ENCODE data around the gene TERC.

Gene TERC

GRCh38 chr3:169764882-169765612 lies at the start of gene TERC:
Gene TERC, minus strand, starts transcription at chr3:169765060.
- DNase-seq (ENCODE audit: insufficient read length, low spot score) = peak; percentile 72
- FAIRE-seq = peak; percentile 98

- DNase-seq (ENCODE audit: insufficient read length, low spot score) (peak; percentile 32), FAIRE-seq (peak; percentile 99)
Measured at GRCh38 chr3:169813757-169814517, 49.1 kb upstream of the TERC start.

DNA sequence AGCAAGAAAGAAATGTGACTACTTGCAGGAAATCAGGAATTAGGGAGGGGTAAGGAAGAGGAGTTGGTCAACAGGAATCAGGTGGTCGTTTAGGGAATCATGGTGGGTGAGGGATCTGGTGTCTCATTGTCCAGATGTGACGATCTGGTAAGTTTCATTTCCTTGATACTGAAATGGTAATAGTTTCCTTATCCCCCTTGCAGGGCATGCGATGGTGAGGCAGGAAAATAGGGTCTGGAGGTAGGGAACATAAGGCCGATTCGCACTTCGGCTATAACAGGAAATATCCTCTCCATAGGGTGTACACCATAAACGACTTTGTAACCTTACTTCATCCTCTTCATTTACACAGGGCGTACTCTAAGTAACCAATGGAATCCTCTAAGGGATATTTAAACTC lies 48.4 kb upstream of the TERC start:
- DNase-seq (ENCODE audit: insufficient read length, low spot score) (no peak), FAIRE-seq (no peak)

DNA sequence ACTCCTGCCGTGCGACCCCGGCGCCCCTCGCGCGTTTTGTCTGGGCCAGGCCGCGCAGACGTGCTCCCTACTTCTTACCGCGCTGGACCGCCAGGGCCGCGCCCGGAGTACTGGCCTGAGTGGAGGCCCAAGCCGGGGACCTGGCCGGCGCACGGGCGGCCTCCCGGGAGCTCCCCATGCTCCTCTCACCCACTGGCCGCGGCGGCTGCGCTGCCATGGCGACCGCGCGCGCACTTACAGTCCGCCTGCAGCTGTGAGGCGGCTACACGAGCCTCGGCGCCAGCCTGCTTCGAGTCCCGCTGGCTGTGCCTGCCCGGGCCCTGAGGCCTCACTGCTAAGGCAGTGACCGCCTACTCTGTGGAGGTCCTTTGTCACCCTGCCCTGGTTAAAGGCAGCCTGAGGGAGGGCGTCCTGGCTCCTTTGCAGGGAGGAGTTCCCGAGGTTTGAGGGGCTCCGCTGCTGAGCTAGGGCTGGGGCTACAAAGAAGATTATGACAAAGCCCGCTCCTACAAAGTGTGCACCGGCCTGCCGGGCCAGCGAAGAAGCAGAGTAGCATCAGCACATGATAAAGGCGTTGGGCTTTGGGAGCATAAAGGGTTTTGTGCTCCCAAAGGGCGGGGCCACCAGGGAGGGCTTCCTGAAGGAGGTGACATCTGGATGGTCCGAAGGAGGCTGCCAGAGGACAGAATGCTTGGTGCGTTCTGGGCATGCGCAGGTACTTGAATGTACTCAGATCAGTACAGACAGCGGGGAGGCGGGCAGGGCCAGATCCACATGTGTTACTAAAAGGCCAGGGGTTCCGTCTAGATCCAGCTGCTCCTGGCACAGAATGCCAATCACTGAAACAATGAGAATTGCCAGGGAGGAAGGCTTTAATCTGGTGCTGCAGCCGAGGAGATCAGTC lies 47.7 kb upstream of the TERC start, which contains the start of the genes LRRC34 and LRRIQ4:
Gene LRRC34 (minus strand): TSS at position 573 of the 904 bp plus-strand sequence. CDS start 356 bp downstream, at position 217.
Gene LRRIQ4 (plus strand): TSS at position 539 of the 904 bp plus-strand sequence. CDS start 9,052 bp downstream, outside the sequence.
- DNase-seq (ENCODE audit: insufficient read length, low spot score) = peak; percentile 47
- peak; percentile 98 for FAIRE-seq

DNA sequence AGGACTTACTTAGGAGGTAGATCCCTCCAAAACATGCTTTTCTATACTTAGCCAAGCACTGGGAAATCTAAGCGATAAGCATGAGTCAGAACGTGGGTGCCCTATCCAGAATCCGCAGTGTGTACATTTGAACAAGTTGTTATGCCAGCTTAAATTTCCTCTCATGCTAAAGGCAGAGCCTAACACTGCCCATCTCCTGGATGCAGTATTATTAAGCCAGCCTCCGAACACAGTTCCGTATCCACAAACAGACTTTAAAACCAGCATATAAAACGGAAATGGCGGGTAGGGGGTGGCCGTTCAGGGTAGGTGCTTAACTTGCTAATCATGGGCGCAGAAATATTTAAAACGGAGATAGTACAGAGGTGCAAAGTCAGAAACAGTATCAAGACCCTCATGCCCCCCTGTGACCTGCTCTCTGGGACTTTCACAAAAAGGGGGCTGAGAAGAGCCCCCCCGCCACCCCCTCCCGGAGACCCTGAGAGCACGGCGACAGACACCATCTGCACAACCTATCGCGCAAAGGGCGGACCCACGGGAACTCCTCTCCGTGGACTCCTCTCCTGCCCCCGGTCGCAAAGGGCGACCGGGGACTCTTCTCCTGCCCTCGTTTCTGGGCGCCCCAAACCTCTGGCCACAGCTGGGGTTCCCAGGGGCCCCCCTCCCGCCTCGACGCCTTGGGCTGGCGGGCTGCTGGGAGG lies 46.9 kb upstream of the TERC start:
- peak; percentile 56 for FAIRE-seq
- DNase-seq (ENCODE audit: insufficient read length, low spot score) = no peak

GRCh38 chr3:169809230-169809795 lies 44.5 kb upstream of the TERC start:
- DNase-seq (ENCODE audit: insufficient read length, low spot score) (no peak), FAIRE-seq (peak; percentile 4)

GRCh38 chr3:169804681-169805080 lies 39.8 kb upstream of the TERC start:
- no peak for FAIRE-seq

GRCh38 chr3:169792359-169792758 lies 27.5 kb upstream of the TERC start:
- DNase-seq (ENCODE audit: insufficient read length, low spot score) (no peak), FAIRE-seq (no peak)

More at GRCh38 chr3:169804681-169805080, 39.8 kb upstream of the TERC start:
- no peak for DNase-seq (ENCODE audit: insufficient read length, low spot score)

- no peak for FAIRE-seq
- no peak for DNase-seq (ENCODE audit: insufficient read length, low spot score)
Measured at GRCh38 chr3:169790687-169791429, 26.0 kb upstream of the TERC start.

- FAIRE-seq (no peak), DNase-seq (ENCODE audit: insufficient read length, low spot score) (no peak)
Measured at GRCh38 chr3:169790219-169790618, 25.4 kb upstream of the TERC start.

DNA sequence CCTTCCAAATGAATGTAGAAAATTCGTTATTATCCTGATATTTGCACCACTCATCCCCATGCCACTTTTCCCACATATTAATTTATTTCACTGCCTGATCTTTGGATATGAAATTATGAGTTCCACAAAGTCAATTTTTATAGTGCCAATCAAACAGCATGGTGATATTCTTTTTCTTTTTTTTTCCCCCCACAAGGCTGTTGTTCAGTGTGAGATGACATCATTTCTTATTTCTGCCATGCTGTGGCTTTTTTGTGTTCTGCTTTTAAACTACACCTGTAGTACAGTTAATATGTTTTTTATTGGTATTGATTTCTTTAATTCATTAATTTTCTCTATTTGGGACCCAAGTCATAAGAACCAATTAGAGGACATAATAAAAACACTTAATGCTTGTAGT lies 22.9 kb upstream of the TERC start:
- no peak for DNase-seq (ENCODE audit: insufficient read length, low spot score)

GRCh38 chr3:169787120-169787519 lies 22.3 kb upstream of the TERC start:
- FAIRE-seq = no peak

More for the DNA sequence above, 22.9 kb upstream of the TERC start:
- no peak for FAIRE-seq

GRCh38 chr3:169781209-169781855 lies 16.5 kb upstream of the TERC start:
- FAIRE-seq (peak; percentile 35), DNase-seq (ENCODE audit: insufficient read length, low spot score) (no peak)

More at GRCh38 chr3:169787120-169787519, 22.3 kb upstream of the TERC start:
- no peak for DNase-seq (ENCODE audit: insufficient read length, low spot score)

DNA sequence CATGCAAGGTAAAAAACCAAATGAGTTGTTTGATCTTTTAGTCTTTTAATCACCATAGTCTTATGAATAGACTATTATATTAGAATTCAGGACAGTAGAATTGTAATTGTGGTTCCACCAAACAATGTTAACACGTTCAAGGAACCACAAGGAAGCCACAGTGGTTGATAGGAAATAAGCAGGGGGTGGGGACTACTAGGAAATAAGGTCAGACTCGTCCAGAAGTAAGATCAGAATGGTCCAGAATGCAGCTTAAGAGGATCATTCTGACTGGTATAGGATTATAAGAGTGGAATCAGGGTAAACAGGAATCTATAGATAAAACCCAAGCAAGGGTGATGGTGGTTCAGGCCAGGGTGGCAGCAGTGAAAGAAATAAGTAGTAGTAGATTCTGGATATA lies 15.9 kb upstream of the TERC start:
- FAIRE-seq (no peak), DNase-seq (ENCODE audit: insufficient read length, low spot score) (no peak)

DNA sequence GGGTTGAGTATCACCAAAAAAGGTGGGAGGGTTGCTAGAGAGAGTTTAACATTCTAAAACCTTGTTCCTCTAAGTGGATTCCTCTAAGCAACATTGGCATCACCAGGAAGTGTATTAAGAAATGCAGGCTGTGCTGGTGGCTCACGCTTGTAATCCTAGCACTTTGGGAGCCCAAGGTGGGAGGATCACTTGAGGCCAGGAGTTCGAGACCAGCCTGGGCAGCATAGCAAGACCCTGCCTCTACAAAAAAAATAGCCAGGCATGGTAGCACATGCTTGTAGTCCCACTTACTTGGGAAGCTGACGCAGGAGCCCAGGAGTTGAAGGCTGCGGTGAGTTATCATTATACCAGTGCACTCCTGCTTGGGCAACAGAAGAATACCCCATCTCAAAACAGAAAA lies 13.0 kb upstream of the TERC start:
- DNase-seq (ENCODE audit: insufficient read length, low spot score) = no peak

GRCh38 chr3:169774186-169774585 lies 9.3 kb upstream of the TERC start:
- FAIRE-seq (peak; percentile 8), DNase-seq (ENCODE audit: insufficient read length, low spot score) (no peak)

More for the DNA sequence above, 13.0 kb upstream of the TERC start:
- FAIRE-seq = no peak

DNA sequence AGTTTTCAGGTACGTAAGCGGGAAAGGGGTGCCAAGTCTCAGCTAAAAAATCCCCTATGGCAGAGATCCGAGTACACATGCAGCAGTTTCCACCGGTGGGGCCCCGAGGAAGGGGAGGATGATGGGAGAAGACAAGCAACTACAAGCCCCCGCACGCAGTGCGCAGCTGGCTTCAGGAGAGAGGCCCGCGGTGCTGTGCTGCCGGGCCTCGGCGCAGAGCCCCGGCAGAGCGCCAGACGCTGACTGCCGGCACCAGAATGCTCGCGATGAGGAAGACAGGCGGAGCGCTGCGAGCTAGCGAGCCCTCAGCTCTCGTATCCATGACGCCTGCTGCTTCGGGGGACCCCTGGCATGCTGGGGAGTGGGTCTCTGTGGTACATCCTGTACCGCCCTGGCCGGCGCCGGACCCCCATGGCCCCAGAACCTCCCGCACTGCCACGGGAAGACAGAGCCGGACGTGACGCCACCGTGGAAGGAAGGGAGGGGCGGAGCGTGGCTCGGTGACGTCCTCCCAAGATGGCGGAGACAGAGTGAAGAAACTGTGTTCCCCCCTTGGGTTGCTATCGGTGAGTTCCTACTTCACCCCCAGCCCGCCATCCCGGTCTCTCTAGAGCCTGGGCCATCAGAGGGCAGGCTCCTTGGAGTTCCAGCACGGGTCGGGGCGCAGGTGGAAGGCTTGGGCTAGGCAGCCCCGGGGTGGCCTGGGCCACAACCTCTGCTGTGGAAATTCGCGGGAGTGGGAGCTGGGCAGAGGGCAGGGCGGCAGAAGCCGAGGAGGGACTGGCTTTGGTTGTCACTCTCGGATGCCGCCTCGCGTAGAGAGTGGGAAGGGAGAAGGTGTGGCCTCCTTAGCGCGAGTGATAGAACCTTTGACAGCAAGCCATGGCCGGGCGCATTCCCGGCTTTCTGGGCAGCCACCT lies 8.3 kb upstream of the TERC start, which contains the start of gene MYNN:
Gene MYNN (plus strand): TSS at position 500 of the 920 bp plus-strand sequence. CDS start 900 bp downstream, outside the sequence.
- peak; percentile 99 for FAIRE-seq
- peak; percentile 61 for DNase-seq (ENCODE audit: insufficient read length, low spot score)

Data from GM19239 (cell line).